ENCODE results near the gene RBP4.
"Not testable (repeated sequence)": the region's sequence is repeated elsewhere in the genome, so short reads cannot be mapped to it uniquely, and the experiment has no call there.

RBP4 gene

DNA sequence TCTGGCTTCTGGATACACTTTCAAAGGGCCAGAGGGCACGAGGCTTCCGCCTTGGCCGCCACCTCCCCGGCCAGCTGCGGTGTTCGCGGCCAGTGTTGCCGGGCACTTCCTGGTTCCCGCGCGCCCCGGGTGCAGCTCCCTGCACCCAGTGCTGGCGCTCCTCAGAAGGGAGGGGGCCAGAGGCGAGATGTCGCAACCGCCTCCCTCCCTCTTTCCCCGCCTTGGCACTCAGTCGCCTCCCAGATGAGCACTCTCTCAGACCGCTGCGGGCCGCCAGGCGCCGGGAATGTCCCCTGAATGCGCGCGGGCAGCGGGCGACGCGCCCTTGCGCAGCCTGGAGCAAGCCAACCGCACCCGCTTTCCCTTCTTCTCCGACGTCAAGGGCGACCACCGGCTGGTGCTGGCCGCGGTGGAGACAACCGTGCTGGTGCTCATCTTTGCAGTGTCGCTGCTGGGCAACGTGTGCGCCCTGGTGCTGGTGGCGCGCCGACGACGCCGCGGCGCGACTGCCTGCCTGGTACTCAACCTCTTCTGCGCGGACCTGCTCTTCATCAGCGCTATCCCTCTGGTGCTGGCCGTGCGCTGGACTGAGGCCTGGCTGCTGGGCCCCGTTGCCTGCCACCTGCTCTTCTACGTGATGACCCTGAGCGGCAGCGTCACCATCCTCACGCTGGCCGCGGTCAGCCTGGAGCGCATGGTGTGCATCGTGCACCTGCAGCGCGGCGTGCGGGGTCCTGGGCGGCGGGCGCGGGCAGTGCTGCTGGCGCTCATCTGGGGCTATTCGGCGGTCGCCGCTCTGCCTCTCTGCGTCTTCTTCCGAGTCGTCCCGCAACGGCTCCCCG, 34.4 kb downstream of the RBP4 start, which contains the start of gene FFAR4:
FFAR4 (plus strand) TSS at position 231 of the 842 bp plus-strand sequence; CDS start at position 287, 56 bp downstream.
- DNase-seq (ENCODE audit: low read depth, low spot score): no peak

DNA sequence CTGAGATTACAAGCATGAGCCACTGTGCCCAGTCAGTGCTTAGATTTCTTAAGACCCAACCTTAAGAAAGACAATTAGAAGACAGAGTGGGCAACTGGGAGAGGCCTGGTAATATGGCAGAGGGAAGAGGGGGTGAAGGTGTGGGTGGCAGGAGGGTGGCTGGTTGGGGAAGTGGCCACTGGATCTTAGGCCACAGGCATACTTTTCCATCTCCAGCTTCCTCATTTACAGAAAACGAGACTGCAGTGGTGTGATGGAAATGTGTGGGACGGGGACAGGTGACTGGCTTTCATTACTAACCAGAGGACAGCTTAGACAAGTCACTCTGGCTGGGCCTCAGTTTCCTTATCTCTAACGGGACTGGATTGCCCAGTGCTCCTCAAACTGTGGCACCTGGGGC, 35.6 kb downstream of the RBP4 start:
- DNase-seq (ENCODE audit: low read depth, low spot score): no peak

DNA sequence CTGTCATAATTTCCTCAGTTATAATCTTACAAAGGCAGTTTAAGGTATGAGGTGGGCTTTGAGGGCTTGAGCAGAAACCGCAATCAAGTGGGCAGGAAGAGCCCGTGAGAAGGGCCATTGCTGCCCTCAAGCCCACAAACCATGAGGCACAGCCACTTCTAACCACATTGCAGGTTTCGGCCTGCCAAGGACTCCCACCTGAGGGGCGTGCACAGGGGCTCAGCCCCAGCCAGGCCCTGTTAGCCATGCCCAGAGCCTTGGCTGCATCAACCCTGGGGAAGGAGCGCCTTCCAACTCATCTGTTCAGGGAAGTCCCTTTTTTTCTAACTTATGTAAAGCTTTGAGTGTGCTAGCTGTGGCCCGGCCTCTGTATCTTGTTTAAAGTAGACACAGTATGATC, 40.5 kb downstream of the RBP4 start:
- no peak for DNase-seq (ENCODE audit: low read depth, low spot score)

DNA sequence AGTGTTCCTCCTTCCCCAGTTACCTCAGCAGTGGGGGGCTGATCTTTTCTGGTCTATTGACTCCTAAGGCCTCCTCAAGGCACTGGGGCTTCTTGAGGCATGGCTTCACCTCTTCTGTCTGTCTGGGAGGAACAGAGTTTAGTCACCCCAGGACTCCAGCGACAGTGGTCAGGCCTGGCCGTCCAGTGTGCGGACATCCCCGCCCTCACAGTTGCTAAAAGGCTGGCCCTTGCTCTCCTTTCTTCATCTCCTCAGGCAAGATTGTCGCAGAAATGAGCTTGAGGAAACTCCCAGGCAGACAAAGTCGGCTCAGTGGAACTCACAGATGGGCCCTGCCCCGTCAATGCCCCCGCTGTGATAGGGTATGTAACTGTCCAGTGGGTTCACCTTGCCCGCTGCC, 41.5 kb downstream of the RBP4 start:
- DNase-seq (ENCODE audit: low read depth, low spot score): no peak

DNA sequence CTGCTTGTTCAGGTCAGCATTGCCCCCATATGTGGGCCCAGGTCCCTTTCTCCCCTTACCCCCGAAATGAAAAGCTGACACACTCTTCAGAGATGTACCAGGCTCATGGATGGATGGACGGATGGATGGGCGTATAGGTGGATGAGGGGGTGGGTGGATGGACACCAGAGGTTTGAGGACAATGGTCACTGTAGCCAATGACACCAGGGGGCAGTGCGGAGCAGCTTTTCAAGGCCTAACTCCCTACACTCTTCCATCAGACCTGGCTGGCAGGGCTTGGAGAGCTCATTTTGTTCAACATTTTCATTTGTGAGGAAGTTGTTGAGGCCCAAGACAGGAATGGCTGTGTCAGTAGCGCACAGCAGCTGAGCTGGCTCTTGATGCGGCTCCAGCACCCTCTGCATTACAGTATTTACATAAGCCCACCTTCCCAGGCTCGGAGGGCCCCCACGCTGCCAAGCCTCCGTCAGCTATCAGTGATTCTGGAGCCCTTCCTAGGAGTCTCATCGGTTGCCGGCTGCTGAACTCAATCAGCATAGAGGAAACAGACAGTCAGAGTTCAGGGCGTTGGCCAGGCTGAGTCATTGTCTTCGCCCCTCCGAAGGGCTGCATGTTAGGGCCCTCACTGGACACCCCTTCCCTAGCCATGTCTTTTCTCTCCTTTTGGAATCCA, 46.1 kb downstream of the RBP4 start:
- DNase-seq (ENCODE audit: low read depth, low spot score): no peak

DNA sequence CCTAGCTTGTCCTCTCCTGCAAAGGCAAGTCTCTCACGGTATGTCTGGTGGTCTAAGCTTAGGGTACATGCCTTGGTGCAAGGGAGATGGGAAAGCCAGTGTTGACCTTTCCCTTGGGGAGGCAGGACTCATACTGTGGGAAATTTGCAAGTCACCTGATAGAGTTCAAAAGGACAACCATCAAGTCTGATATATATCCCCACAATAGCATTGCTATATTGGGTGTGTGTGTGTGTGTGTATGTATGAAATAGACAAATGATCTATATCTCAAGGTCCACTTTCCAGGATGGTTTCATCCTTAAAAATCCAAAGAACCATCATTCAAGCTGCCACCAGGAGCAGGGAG, 46.7 kb downstream of the RBP4 start:
- DNase-seq (ENCODE audit: low read depth, low spot score): no peak

DNA sequence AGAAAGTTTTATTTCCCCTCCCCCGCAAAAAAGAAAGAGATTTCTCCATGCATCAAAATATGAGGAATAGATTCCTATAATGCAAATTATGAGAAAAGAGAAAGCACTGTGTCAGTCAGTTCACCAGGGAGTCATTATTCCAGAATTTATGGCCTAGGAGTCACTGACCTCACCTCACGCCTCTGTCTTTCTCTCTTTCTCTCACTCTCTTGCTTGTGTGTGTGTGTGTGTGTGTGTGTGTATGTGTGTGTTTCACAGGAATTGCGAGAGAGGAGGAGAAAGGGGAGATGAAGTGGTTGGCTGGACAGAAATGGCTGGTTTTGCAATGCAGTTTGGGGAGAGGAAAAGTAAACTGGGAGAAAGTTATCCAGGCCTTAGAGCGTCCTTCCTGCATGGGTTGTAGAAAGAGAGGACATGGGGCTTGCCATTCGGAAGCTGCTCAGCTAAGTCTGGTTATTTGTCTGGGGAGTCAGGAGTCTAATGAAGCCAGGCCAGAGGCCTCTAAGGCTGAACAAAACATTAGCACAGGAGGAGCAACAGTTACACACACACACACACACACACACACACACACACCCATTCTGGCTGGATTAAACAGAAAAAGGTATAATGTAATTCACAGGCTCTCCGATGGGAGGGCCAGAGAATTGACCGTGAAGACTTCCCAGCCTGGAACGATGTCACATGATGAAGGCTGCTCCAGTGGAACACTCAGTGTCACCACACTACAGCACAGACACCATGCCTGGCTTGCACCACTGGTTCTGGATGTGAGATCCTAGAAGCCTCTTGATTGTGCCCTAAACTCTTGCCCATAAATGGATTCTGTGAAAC, 47.3 kb downstream of the RBP4 start:
- no peak for DNase-seq (ENCODE audit: low read depth, low spot score)

DNA sequence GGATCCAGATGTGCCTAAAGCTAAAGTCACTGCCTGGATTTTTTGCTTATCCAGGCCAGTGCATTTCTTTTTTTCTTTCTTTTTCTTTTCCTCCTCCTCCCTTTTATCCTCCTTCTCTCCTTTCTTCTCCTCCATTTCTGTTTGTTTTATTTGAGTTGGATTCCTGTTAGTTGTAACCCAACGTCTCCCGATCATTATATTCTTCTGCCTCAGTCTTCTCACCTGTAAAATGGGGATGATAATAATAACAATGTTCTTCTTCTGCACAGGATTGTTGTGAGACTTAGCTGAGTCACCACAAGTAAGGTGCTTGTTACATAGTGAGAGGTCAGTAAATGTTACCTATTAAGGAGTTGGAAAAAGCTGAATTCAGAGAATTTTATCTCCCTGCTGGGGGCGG, 48.3 kb downstream of the RBP4 start:
- DNase-seq (ENCODE audit: low read depth, low spot score): no peak

DNA sequence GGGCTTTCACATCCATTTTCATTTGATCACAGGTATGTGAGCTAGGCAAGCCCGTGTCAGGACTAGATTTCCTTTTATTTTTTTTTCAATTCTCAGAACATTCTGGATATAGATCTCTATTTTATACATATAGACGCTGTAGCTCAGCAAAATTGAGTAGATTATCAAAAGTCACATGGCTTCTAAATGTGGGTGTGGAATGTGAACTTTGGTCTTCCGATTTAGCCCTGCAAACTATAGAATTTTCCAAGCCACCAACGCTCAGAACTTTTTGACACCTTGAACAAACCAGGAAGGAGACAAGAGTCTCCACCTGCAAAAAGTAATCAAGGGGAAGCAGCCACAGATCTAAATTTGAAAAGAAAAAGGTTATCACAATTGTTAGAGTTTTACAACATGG, 50.4 kb downstream of the RBP4 start:
- DNase-seq (ENCODE audit: low read depth, low spot score): no peak

DNA sequence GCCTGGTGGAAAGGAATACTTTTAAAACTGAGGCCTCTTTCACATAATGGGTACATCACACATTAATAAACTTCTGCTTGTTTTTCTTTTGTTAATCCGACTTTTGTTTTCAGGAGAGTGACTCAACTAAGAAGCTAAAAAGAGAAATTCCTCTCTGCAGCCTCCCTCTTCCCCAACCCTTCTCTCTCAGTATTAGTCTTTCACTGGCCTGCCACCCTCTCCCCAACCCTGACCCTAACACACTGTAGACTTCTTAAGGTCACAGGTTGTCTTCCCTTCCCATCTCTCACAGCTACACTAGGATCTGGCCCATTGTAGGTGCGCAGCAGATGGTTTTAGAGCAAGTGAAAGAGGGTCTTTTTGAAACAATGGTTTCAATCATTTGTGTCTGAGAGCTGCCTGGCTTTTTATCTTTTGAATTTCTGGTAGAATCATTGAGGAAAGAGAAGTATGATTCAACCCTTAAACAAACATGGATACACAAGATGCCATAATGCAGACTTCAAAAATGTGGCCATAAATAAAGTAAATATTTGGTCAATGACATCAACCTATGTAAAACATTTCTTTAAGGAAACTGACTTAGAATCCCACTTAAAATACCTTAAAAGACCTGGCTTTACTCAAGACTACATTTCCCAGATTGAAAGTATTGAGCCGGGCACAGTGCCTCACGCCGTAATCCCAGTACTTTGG, 52.5 kb downstream of the RBP4 start:
- no peak for DNase-seq (ENCODE audit: low read depth, low spot score)

DNA sequence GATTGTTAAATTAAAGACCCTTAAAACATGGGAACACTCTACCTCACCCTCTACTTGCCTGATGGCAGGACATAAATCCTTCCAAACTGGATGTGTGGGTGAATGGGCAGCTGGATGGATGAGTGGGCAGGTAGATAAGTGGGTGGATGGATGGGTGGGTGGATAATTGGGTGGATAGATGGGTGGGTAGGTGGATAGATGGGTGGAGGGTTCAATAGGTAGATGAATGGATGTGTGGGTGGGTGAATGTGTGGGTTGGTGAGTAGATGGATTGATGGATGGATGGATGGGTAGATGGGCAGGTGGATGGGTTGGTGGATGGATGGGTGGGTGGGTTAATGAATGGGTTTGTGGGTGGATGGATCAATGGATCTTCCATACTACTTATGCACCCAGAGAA, 53.5 kb downstream of the RBP4 start:
- DNase-seq (ENCODE audit: low read depth, low spot score): no peak

DNA sequence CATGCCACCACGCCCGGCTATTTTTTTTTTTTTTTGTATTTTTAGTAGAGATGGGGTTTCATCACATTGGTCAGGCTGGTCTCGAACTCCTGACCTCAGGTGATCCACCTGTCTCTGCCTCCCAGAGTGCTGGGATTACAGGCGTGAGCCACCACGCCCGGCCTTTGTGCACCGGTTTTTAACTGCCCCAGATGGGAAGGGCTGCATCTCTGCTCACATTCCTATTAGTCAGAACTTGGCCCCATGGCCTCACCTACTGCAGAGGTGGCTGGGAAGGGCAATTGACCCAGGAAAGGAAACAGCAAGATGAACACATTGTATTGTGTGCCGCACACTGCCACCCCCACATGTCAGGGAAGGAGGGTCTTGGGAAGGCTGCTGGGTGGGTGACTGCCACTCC, 54.0 kb downstream of the RBP4 start:
- DNase-seq (ENCODE audit: low read depth, low spot score): not testable (repeated sequence)

DNA sequence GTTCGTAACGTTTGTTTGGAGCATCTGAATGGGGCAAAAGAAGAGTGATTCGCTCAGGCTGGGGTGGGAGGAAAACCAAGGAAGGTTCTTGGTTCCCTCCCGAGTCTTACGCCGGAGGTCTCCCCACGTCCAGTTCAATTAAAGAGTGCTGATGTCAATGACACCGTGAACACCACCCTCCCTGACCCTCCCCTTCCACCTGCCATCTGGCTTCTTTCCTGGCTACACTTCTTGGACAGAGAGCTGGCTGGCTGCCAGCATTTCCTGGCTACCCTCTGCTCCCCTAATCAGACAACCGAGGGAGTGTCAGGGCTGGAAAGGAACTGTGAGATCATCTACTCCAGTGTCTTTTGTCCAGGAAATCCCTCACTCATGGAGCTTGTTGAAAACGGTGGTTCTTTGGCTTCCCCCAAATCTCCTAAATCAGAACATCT, 58.7 kb downstream of the RBP4 start:
- no peak for DNase-seq (ENCODE audit: low read depth, low spot score)

Data from brain pericyte (primary cell).